Cardiac muscle cell (in vitro differentiated cells and primary cell): ENCODE measurements around the gene ARID4B. TPM values are rescaled to one million over a fixed set of nuclear protein-coding genes. Genes with fewer than 3 reads are reported as not detected.
A peak's percentile ranks its signal among the peaks of the same experiment; 100 is the strongest.

Experiments used
- DNase-seq, 2 donors: peaks; one replicate each; pipeline versions ENCODE4 v3.0.0 to v3.0.0-alpha.2; 2010 to 2017; ENCODE audit warnings: low read depth in 1 of 2, low spot score in 1 of 2
- H3K27ac ChIP-seq: fragments of 200-600 bp; sonication (generic); 2 replicates; pipeline ENCODE4 v1.5.1; 2016
- H3K27me3 ChIP-seq: fragments of 200-600 bp; sonication (generic); 2 replicates; pipeline ENCODE4 v1.6.0; 2016; ENCODE audit warnings: control low read depth
- H3K36me3 ChIP-seq: fragments of 200-600 bp; sonication (generic); 2 replicates; pipeline ENCODE4 v1.5.1; 2016; ENCODE audit warnings: control low read depth
- H3K4me1 ChIP-seq: fragments of 200-600 bp; sonication (generic); 2 replicates; pipeline ENCODE4 v1.8.1; 2017; ENCODE audit warnings: low read depth, mild to moderate bottlenecking, mixed run types
- H3K4me3 ChIP-seq: fragments of 200-600 bp; sonication (generic); 2 replicates; pipeline ENCODE4 v1.5.1; 2016; ENCODE audit warnings: mild to moderate bottlenecking
- H3K9me3 ChIP-seq: fragments of 200-600 bp; sonication (generic); 2 replicates; pipeline ENCODE4 v1.5.1; 2017; ENCODE audit warnings: low read depth, mild to moderate bottlenecking, control low read depth
- CTCF ChIP-seq: IDR thresholded peaks from 2 replicates; pipeline ENCODE4 v1.5.1; 2012; ENCODE audit warnings: low read depth, mild to moderate bottlenecking, low read length
- polyA plus RNA-seq: library from polyadenylated mRNA; unstranded; fragments of >200 nt; fragmentation: Nextera tagmentation; extraction: Ambion mirVana; gene quantifications from 2 replicates; pipeline ENCODE4 v1.2.1, GENCODE V29; 2016
- total RNA-seq: library from RNA; depleted of rRNA; stranded (reverse); fragments of >200 nt; gene quantifications from 2 replicates; pipeline ENCODE4 v1.2.3, GENCODE V29; 2016

ARID4B gene
- total and polyA plus RNA-seq, 2 experiments from 2014 or later = 33.8 to 37.9 TPM

- TF ChIP-seq CTCF = no peak
These were observed 36.3 kb downstream of the ARID4B start for GRCh38 chr1:235291599-235292091.

GRCh38 chr1:235290740-235291502 lies 37.1 kb downstream of the ARID4B start:
- Histone ChIP-seq H3K27me3 (no peaks in the 10 kb centered on the region), H3K4me3 (no peak overlapping the region), H3K9me3 (no peaks in the 10 kb centered on the region), H3K36me3 (no peaks in the 10 kb centered on the region), H3K27ac (peak overlapping the region; percentile 37), H3K4me1 (no peaks in the 10 kb centered on the region)
- TF ChIP-seq CTCF = no peak
- no peak for DNase-seq

More at GRCh38 chr1:235291599-235292091, 36.3 kb downstream of the ARID4B start:
- H3K9me3 ChIP-seq = no peaks in the 10 kb centered on the region
- no peaks in the 10 kb centered on the region for H3K27me3 ChIP-seq
- H3K4me1 ChIP-seq = no peaks in the 10 kb centered on the region
- H3K4me3 ChIP-seq = no peak overlapping the region
- no peaks in the 10 kb centered on the region for H3K36me3 ChIP-seq
- H3K27ac ChIP-seq = no peak overlapping the region
- no peak for DNase-seq

GRCh38 chr1:235289859-235290739 lies 37.9 kb downstream of the ARID4B start:
- no peak for DNase-seq
- H3K27me3 ChIP-seq = no peaks in the 10 kb centered on the region
- no peak overlapping the region for H3K4me3 ChIP-seq
- peak overlapping the region; percentile 37 for H3K27ac ChIP-seq
- H3K4me1 ChIP-seq = no peaks in the 10 kb centered on the region
- TF ChIP-seq CTCF = no peak
- no peaks in the 10 kb centered on the region for H3K36me3 ChIP-seq
- no peaks in the 10 kb centered on the region for H3K9me3 ChIP-seq

GRCh38 chr1:235287208-235287882 lies 40.6 kb downstream of the ARID4B start:
- Histone ChIP-seq H3K4me3 (no peak overlapping the region), H3K27ac (no peak overlapping the region), H3K4me1 (no peaks in the 10 kb centered on the region), H3K27me3 (no peaks in the 10 kb centered on the region), H3K36me3 (no peaks in the 10 kb centered on the region), H3K9me3 (no peaks in the 10 kb centered on the region)
- TF ChIP-seq CTCF = no peak
- no peak for DNase-seq

GRCh38 chr1:235286667-235287066 lies 41.3 kb downstream of the ARID4B start:
- H3K27me3 ChIP-seq = no peaks in the 10 kb centered on the region
- DNase-seq = no peak
- H3K4me1 ChIP-seq = no peaks in the 10 kb centered on the region
- TF ChIP-seq CTCF = no peak
- H3K27ac ChIP-seq = no peak overlapping the region
- no peak overlapping the region for H3K4me3 ChIP-seq
- no peaks in the 10 kb centered on the region for H3K9me3 ChIP-seq
- H3K36me3 ChIP-seq = no peaks in the 10 kb centered on the region
